MG63 (cell line): Measurements from ENCODE around the gene ZFP3. TPM values are rescaled to one million over a fixed set of nuclear protein-coding genes. Genes with fewer than 3 reads are reported as not detected.
"Not testable (repeated sequence)": the region's sequence is repeated elsewhere in the genome, so short reads cannot be mapped to it uniquely, and the experiment has no call there.

Experiments
- DNase-seq: peaks from one replicate; pipeline ENCODE4 v3.0.0-alpha.2; 2020
- H3K27me3 ChIP-seq: fragments of 250-450 bp; sonication (Bioruptor Pico); 2 replicates; pipeline ENCODE4 v1.5.1; 2020; ENCODE audit warnings: mild to moderate bottlenecking, moderate library complexity
- H3K36me3 ChIP-seq: fragments of 250-450 bp; sonication (Bioruptor Pico); 2 replicates; pipeline ENCODE4 v1.5.1; 2020; ENCODE audit warnings: mild to moderate bottlenecking, moderate library complexity
- H3K4me3 ChIP-seq: fragments of 250-450 bp; sonication (Bioruptor Pico); 2 replicates; pipeline ENCODE4 v1.5.1; 2020; ENCODE audit warnings: mild to moderate bottlenecking, moderate library complexity
- H3K9me3 ChIP-seq: fragments of 250-450 bp; sonication (Bioruptor Pico); 2 replicates; pipeline ENCODE4 v1.5.1; 2020; ENCODE audit warnings: mild to moderate bottlenecking, moderate library complexity
- total RNA-seq: library from RNA; depleted of rRNA; stranded (reverse); fragments of >200 nt; shearing (Covaris generic); gene quantifications from 2 replicates; pipeline ENCODE4 v1.2.3, GENCODE V29; 2014; ENCODE audit warnings: low replicate concordance

ZFP3 gene
- total RNA-seq, 1 experiment from 2014 or later = 0.40 TPM

GRCh38 chr17:5065227-5065744 lies 13.0 kb upstream of the ZFP3 start:
- Histone ChIP-seq H3K4me3 (no peak overlapping the region), H3K27me3 (no peaks in the 10 kb centered on the region), H3K9me3 (no peaks in the 10 kb centered on the region), H3K36me3 (no peaks in the 10 kb centered on the region)
- DNase-seq = no peak

DNA sequence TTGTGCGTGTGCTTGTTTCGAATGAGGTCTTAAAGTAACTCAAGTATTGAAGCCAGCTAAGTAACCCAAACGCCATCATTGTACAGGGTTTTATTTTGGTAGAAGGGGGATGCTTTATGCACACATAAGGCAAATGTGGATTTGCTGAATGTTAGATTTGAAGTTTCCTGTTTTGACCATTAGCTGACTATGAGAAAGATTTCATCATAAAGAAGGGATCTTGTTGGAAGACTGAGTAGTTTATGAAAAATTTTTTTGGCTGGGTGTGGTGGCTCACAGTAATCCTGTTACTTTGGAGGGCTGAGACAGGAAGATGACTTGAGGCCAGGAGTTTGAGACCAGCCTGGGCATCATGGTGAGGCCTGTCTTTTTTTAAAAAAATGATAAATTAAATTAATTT lies 10.0 kb upstream of the ZFP3 start:
- H3K27me3 ChIP-seq = no peaks in the 10 kb centered on the region
- no peaks in the 10 kb centered on the region for H3K36me3 ChIP-seq
- DNase-seq = no peak
- H3K4me3 ChIP-seq = no peak overlapping the region
- H3K9me3 ChIP-seq = no peaks in the 10 kb centered on the region

- Histone ChIP-seq H3K36me3 (no peaks in the 10 kb centered on the region), H3K27me3 (no peaks in the 10 kb centered on the region), H3K4me3 (no peak overlapping the region), H3K9me3 (no peaks in the 10 kb centered on the region)
- DNase-seq = no peak
Observed at GRCh38 chr17:5069724-5070123, 8.5 kb upstream of the ZFP3 start.

DNA sequence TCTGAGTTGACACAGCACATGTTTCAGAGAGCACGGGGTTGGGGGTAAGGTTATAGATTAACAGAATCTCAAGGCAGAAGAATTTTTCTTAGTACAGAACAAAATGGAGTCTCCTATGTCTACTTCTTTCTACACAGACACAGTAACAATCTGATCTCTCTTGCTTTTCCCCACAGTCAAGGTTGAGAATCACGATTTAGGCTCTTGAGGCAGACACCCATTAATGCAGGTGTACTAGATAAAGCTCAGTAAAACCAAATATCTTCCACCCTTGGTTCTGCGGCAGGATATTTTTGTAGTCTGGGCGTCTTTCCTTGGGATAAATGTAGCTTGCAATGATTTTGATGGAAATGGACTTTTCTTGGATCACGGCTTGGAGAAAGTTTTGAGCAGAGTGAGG lies 2.8 kb upstream of the ZFP3 start:
- H3K9me3 ChIP-seq, H3K4me3 ChIP-seq, H3K36me3 ChIP-seq, H3K27me3 ChIP-seq, DNase-seq: not testable (repeated sequence)

- not testable (repeated sequence) for H3K9me3 ChIP-seq, H3K27me3 ChIP-seq, H3K4me3 ChIP-seq, H3K36me3 ChIP-seq, DNase-seq
Observed at GRCh38 chr17:5077275-5077674, 992 bp upstream of the ZFP3 start.

DNA sequence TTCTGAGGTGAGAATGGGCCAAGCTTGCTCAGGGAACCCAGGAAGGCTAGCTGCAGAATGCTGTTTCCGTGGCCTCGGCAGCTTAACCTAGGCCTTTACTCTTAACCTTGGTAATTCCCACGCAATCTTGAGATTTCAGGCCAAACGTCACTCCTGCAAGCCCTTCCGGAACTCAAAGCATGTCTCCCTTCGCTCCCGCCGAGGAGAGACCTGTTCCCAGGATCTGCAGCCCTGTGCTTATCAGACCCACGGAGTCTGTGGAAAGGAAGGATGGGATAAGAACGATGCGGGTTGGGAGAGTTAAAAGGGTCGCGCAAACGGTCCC lies 524 bp upstream of the ZFP3 start:
- peak overlapping the region; percentile 44 for H3K4me3 ChIP-seq
- DNase-seq = no peak
- no peaks in the 10 kb centered on the region for H3K36me3 ChIP-seq
- no peaks in the 10 kb centered on the region for H3K27me3 ChIP-seq
- no peaks in the 10 kb centered on the region for H3K9me3 ChIP-seq

GRCh38 chr17:5080591-5080990 lies 2.3 kb downstream of the ZFP3 start:
- Histone ChIP-seq H3K36me3 (no peaks in the 10 kb centered on the region), H3K9me3 (no peaks in the 10 kb centered on the region), H3K27me3 (no peaks in the 10 kb centered on the region), H3K4me3 (no peak overlapping the region)
- no peak for DNase-seq

GRCh38 chr17:5092218-5093010 lies 14.1 kb downstream of the ZFP3 start:
- Histone ChIP-seq H3K9me3 (peaks cover 12% of the 10 kb centered on the region), H3K36me3 (no peaks in the 10 kb centered on the region), H3K4me3 (no peak overlapping the region), H3K27me3 (no peaks in the 10 kb centered on the region)
- no peak for DNase-seq

DNA sequence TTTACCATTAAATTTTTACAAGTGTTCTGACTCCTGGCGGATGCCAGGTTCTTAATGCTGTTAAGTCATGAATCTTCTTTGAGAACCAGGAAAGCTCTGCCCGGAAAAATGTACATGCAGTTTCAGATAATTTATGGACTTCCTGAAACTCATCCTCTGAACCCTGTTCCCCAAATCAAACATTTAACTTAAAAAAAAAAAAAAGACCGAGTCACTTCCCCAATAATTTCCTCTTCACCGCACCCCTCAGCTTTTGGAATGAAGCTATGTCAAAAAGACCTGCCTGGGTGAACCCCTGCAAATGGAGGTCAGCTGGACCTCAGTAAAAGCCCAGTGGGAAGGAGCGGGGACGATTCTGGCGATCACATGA lies 18.4 kb downstream of the ZFP3 start:
- H3K36me3 ChIP-seq = no peaks in the 10 kb centered on the region
- H3K27me3 ChIP-seq = no peaks in the 10 kb centered on the region
- DNase-seq = no peak
- no peak overlapping the region for H3K4me3 ChIP-seq
- H3K9me3 ChIP-seq = peaks cover 6% of the 10 kb centered on the region

GRCh38 chr17:5097101-5097834 lies 19.0 kb downstream of the ZFP3 start:
- Histone ChIP-seq H3K4me3 (no peak overlapping the region), H3K9me3 (peaks cover 3% of the 10 kb centered on the region), H3K36me3 (no peaks in the 10 kb centered on the region), H3K27me3 (no peaks in the 10 kb centered on the region)
- DNase-seq = no peak

GRCh38 chr17:5099271-5099670 lies 21.0 kb downstream of the ZFP3 start:
- H3K9me3 ChIP-seq = no peaks in the 10 kb centered on the region; the same call in none of the 2 replicates
- DNase-seq = no peak
- no peaks in the 10 kb centered on the region for H3K27me3 ChIP-seq
- no peaks in the 10 kb centered on the region for H3K36me3 ChIP-seq
- no peak overlapping the region for H3K4me3 ChIP-seq

- Histone ChIP-seq H3K9me3 (no peaks in the 10 kb centered on the region; the same call in 1 of the 2 replicates), H3K36me3 (no peaks in the 10 kb centered on the region; the same call in 1 of the 2 replicates), H3K27me3 (no peaks in the 10 kb centered on the region), H3K4me3 (no peak overlapping the region)
- DNase-seq = no peak
Observed at GRCh38 chr17:5100832-5101231, 22.6 kb downstream of the ZFP3 start.

GRCh38 chr17:5110816-5111215 lies 32.5 kb downstream of the ZFP3 start:
- Histone ChIP-seq H3K36me3 (peaks cover 23% of the 10 kb centered on the region), H3K27me3 (no peaks in the 10 kb centered on the region), H3K4me3 (peak overlapping the region; percentile 78), H3K9me3 (no peaks in the 10 kb centered on the region)
- no peak for DNase-seq

DNA sequence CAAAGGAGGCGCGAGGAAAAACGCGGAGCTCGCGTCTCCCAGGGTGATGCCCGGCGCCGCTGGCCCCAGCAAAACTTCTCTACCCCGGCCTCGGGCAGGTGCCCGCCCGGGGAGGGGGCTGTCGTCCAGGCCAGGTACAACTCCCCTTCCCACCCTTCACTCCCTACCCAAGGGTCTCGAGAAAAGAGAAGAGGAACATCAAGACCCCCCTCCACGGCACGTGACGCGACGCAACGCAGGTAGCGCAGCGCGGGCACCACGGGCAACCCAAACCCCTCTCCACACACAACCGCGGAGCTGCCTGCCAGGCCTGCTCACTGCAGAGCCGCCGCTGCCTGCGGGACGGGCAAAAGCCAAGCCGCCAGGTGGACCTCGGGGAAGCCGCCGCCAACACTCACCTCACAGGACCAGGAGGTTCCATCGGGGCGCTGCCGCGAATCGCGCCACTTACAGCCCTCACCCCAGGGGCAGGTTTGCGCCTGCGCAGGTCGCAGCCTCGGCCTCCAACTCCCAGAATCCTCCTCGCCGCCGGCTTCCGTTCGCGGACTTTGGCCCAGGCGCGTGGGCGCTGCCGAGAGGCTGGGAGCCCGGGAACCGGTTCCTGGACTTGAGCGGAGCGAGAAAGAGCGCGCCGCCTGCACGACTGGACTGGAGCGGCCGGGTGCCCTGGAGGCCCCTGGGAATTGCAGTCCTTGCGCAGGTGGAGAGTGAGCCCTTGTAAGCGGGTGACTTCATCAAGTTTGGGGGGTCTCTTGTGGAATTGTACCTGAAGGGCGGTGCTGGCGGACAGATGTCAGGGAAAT lies 33.3 kb downstream of the ZFP3 start, which contains the start of gene ZNF232:
TSS of gene ZNF232 (minus strand) at position 477 of the 803 bp plus-strand sequence. CDS start at position 421, 56 bp downstream.
- peak within 1 kb of the TSS; percentile 78 for H3K4me3 ChIP-seq
- peaks cover 16% of the 10 kb centered on the region for H3K36me3 ChIP-seq
- DNase-seq = peak; percentile 87
- H3K27me3 ChIP-seq = no peaks in the 10 kb centered on the region
- no peaks in the 10 kb centered on the region for H3K9me3 ChIP-seq

- no peaks in the 10 kb centered on the region for H3K27me3 ChIP-seq
- no peak for DNase-seq
Observed at GRCh38 chr17:5115673-5116651, 37.7 kb downstream of the ZFP3 start, which contains the start of gene USP6. Gene USP6 (plus strand): TSS chr17:5116032. CDS start chr17:5130368, 14,336 bp downstream.

GRCh38 chr17:5118219-5118618 lies 40.0 kb downstream of the ZFP3 start:
- DNase-seq = no peak
- Histone ChIP-seq H3K4me3 (no peak overlapping the region), H3K27me3 (no peaks in the 10 kb centered on the region), H3K9me3 (no peaks in the 10 kb centered on the region), H3K36me3 (peaks cover 7% of the 10 kb centered on the region; the same call in 1 of the 2 replicates)

More at GRCh38 chr17:5115673-5116651, 37.7 kb downstream of the ZFP3 start, which contains the start of gene USP6:
- no peaks in the 10 kb centered on the region for H3K9me3 ChIP-seq
- no peak within 1 kb of the TSS for H3K4me3 ChIP-seq
- peaks cover 7% of the 10 kb centered on the region; the same call in 1 of the 2 replicates for H3K36me3 ChIP-seq
